LoVo (cell line): ENCODE data around the gene FSTL4.
"Not testable (repeated sequence)": the region's sequence is repeated elsewhere in the genome, so short reads cannot be mapped to it uniquely, and the experiment has no call there.

Source experiments
- DNase-seq: peaks from one replicate; pipeline ENCODE4 v3.0.0-alpha.2; 2016; ENCODE audit warnings: low spot score

The FSTL4 gene

DNA sequence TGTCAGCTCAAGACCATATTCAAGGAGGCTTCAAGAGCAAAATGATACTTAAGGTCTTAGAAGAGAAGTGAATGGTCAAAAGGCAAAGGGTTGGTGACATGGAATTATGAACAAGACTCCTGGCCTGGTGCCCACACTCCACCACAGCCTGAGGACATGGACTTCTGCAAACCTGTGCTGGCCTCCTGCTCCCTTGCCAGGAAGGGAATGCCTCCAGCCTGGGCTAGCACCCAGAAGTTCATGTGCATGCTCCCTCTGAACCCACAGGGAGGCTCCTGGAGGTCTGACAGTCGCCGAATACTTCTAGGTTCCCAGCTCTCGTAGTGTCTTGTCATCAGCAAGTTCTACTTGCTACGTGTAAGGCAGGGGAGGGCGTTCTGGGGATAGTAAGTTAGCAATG lies 156.7 kb downstream of the FSTL4 start:
- no peak for DNase-seq

DNA sequence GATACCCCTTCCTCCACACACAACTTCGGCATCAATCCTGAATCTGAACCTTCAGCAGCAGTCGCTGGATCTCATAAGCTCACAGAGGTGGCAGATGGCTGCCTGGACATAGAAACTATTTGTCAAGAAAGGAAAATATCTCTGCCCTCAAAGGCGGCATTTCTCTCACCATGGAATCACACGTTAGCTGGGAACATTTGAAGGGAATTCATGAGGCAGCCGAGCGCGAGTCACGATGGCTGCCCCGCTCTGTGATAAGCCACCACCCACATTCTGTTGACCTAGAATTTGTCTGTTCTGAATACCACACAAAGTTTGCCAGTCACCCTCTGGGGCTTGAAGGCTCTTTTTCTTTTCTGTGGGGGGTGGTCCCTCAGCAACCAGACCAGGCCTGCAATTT lies 157.9 kb downstream of the FSTL4 start:
- DNase-seq = no peak

DNA sequence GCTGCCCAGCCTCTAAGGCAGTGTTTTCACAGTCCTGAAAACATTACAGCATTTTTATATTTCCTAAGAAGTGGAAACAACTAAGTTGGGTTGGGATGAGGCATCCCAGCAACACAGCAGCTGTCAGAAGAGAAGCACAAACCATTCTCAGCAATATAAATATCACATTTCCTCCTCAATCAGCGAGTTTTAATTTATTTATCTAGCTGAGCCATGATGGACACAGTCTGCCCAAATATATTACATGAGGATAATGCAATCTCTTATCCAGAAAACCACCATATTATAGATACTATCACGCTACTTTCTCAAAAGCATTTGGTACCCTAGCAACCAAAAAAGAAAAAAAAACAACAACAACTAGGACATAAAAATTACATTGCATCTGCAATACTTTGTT lies 158.5 kb downstream of the FSTL4 start:
- DNase-seq = no peak

DNA sequence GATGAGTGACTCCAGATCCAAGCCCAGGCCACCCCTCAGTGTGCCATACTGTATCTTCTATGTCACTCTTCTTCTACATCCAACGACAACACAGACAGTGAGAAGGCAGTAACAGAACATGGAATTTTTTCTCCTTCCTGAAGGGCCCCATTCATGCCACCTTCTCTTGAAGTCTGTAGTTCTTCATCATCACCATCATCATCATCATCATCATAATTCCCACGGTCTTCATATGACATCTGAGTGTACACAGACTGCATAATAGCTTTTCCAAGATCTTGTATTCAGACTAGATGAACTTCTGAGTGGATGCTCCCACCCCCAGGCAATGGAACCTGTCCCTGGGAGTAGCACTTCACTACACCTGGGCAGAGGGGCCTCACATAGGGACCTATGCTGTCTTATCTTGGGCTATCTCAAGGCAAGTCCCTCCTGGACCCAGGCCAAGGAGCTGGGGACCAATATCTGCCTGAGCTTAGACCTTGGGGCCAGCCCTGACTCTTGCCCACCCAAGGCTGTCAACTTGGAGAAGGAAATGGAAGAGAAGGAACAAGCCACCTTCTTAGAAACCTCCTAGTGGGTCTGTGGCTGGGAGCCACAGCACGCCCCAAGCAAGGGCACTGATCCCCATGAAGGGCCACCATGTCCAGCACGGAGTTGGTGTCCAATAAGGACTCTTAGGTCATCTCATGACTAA lies 159.1 kb downstream of the FSTL4 start:
- DNase-seq = no peak

DNA sequence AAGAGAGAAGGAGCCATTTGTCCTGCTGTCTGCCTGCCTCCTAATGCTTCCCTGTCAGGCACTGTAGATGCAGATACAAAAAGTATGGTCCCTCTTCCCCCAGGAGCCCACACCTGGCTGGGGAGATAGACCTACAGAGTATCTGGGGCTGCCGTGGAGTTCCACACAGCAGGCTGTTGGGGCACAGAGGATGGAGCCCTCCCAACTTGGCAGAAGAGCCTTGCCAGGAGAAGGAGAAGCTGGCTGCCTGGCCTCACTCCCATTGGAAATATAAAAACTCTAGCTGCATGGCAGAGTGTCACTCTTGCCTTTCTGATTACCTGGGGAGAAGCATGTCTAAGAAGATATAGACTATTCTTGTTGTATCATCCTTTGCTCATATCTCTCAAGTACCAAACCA lies 160.4 kb downstream of the FSTL4 start:
- no peak for DNase-seq

DNA sequence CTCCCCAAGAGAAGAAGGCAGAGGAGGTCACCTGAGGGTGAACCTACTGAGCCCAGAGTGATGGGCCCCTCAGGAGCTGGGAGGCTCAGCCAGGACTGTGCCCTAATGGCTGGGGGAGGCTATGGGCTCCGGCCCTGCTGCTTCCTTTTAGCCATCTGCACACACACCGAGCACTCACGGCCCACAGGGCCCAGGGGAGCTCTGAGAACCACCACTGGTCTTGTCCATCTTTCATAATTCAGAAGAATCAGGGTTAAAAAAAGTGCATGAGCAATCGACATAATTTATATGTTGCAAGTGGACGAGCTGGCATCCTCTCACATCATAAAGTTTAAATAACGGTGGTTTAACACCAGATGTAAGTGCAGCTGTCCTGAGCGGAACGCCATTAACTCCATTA lies 162.1 kb downstream of the FSTL4 start:
- DNase-seq = no peak

DNA sequence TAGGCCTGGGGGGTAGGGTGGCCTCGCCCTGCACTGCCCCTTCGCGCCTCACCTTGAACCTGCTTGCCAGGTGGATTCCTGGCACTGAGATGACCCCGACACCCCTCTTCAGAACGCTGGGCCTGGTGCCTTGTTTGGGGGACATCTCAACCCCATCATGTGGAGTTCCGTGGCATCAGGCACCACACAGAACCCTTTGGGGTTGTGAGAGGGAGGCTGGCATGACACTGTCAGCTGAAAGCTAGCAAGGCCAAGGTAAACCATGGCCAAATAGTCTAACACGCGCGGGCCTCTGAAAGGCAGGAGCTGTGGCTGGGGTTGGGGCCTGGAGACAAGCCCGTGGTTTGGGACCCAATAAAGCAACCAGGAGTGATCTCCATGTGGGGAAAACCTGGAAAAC lies 163.2 kb downstream of the FSTL4 start:
- no peak for DNase-seq

DNA sequence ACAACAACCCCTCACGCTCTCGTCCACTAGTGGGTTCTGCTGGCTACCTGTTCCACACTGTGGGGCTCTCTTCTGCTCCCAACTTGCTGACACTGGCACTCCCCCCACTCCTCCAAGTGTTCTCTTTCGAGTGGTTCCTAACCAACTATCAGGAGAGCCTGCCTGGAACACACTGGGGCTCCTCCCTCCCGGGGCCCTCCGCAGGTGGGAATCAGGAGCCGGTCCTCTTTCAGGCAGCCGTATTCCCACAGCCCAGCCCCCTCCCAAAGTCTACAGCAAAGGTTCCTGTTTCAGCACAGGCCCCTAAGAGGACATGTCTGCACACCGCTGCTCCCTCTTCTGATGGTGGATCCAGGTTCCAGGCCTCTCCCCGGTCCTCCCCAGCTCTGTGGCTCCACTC lies 165.9 kb downstream of the FSTL4 start:
- DNase-seq = no peak

DNA sequence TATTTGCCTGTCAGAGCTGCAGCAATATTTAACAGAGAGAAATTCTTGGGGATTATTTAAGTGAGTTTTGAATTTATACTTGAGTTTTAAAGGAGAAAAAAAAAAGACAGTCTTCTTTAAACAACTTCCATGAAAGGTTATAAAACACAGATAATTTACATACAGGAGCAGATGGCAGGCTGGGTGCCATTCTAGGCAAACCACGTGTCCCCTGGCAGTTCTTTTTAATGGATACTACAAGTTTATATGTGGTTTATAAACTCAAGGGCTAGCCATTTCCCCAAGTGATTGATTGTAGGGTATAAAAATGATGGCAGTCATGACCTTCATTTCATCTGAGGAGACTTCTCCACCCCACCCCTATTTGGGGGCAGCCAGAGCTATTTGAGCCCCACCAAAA lies 166.6 kb downstream of the FSTL4 start:
- no peak for DNase-seq

DNA sequence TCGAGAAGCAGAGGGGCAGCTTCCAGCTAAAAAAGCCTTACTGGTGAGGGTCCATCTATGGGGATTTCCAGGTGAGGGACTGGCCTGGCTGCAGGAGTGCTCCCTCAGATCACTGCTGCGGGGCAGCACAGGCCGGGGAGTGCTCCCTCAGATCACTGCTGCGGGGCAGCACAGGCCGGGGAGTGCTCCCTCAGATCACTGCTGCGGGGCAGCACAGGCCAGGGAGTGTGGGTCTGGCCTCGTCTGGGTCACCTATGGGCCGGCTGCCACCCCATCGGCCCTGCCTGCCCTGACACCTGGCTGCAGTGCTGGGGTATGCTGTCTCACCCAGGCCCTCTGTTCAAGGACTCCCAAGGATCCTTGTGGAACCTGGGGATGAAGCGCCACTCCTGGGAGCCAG lies 167.1 kb downstream of the FSTL4 start:
- not testable (repeated sequence) for DNase-seq

DNA sequence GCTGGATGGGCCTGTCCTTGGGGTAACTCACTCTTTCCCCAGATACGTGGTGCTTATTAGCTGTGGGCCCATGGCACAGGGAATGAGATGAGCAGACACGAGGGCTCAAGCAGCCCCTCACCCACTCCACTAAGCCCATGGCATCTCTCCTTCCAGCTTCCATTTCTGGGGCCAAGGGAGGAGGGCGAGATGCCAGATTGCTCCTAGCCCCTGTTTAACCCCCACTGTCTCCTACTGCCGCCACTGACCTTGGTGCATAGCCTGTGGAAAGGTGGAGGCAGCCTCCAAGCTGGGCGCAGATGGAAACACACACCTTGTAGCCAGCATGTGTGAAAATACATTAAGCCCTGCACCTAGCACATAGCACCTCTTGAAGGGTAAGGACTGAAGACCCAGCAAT lies 167.6 kb downstream of the FSTL4 start:
- no peak for DNase-seq

DNA sequence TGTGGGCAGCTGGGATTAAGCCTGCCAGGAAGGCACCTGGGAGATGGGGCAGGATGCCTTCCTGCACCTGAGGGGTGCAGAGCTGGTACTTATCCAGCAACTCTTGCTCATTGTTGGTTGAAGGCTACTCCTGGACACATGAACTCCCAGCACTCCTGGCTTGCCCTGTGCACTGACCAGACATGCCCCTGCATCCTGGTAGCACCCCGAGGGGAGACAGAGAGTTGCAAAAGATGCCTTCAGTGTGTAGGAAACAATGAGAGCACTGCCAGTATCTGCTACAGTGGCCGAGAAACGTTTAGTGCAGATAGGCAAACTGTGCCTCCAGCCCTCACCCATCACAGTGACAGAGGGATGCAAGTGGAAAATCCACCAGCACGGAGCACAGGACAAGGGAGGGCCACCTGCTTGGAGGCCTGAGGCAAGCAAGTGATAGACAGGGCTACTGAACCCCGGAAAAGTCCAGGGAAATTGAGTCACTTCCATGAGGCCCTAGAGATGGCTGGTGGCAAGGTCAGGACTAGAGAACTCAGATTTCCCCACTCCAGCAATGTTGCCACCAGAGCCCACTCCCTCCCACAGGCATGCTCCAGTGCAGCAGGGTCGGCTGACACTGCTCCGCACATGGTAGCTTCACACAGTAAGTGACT lies 171.1 kb downstream of the FSTL4 start:
- no peak for DNase-seq

DNA sequence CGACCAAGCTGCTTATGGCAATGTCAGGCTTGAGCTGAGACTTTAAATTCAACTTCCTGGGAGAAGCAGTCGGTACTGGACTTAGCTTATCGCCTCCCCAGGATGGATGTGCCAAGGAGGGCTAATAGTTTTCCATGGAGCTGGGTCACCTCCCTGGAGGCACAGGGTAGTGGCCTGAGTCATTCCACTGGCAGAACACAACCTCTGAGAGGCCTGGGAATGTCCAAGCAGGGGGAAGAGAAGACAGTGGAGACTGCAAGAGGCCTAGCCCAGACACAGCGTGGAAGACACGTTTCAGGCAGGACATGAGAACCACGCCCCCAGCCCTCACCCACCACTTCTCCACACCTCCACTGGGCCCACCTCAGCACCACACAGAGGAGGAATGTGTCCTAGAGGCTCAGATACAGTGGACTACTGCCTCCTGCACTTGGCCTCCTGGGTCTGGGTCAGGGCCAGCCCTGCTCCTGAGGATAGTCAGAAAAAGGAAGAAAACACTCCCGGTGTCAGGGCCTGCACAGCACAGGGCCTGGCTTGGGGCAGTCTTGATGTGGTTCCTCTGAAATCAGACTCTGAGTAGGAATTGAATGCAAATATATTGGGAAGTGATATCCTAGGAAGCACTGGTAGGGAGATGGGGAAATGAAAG lies 171.8 kb downstream of the FSTL4 start:
- no peak for DNase-seq

DNA sequence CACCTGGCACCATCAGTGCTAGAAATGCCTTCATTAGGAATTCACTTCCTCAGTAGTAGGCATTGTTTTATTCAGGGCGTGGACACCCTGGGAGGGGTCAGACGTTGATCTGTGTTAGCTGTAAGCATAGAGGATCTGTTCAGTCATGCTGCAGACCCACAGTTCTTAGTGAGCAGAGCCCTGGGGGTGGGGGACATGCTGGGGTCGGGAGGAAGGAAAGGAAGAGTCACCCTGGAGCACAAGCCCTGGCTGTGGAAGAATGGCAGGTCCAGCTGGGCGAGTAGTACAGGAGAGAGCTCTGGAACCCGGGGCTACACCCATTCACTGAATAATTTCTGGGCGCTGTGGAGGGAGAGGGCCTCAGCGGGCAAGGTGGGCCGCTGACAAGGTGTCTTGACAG lies 172.5 kb downstream of the FSTL4 start:
- DNase-seq = no peak

DNA sequence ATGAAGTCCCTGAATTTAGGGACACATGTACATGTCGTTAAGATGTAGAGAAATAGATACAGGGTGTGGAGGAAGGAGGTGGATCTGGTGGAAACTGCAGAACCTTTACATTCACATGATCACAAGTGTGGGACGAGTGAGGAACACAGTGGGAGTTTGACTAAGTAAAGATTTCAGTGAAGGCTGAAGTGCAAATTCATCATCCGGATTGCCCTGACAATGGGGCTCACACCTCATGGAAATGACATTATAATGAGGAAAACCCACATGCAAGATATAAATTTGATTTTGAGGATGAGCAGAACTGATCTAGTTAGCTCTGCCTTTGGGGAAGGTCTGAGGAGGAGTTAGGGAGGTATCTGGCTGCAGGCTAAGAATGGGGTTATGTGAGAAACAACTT lies 173.9 kb downstream of the FSTL4 start:
- no peak for DNase-seq

DNA sequence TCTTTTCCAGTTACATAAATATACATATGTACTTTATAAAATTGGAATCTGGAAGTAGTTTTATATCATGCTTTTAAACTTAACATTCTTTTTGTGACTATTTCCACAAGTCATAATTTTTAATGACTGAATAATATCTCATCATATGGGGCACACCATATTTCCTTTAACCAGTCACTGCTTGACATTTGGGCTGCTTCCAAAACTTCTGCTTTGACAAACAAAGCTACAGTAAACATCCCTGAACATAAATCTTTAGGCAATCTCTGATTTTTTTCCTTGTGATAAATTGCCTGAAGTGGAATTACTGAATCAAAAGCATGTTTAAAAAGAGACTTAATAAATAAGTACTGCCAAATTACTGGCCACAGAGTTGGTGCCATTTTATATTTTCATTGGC lies 178.0 kb downstream of the FSTL4 start:
- DNase-seq = no peak

DNA sequence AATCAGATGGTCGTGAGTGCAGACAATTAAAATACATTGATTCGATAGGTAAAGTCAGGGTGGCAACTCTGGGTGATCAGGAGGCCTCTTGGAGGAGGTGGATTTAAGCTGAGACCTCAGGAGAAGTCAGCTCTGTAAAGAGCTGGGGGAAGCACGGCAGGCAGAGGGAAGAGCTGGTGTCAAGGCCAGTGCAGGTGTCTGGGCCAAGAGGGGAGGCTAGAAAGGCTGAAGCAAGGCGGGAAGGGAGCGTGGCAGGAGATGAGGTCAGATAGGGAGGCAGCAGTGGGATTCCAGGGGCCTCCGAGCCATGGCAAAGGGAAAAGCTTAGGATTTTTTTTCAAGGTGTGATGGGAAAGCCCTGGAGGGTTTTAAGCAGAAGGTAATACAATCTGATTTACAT lies 178.7 kb downstream of the FSTL4 start:
- no peak for DNase-seq

DNA sequence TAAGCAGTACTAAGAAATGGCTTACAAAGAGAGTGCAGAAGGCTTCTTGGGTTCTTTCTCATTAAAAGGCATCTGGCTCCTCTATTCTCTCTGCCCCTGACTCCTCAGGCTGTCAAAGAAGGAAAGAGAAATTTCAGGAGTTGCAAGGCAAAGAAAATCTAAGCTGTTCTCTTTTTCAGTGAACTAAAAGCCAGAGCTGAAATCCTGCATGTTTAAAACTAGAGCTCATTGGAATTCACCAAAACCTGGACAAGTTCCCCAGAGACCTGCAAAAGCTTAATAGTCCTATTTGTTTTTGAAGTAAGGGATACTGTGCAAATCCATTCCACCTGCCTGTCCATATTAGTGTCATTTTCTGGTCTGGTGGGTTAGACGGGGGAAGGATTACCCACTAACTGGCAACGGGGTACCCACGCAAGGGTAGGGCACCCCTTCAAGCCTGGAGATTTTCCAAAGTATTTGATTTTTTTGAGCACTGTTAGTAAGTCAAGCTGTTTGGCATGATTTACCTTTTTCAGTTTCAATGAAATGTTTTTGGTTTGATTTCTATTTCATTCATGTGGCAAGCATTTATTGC lies 179.3 kb downstream of the FSTL4 start:
- DNase-seq = no peak

DNA sequence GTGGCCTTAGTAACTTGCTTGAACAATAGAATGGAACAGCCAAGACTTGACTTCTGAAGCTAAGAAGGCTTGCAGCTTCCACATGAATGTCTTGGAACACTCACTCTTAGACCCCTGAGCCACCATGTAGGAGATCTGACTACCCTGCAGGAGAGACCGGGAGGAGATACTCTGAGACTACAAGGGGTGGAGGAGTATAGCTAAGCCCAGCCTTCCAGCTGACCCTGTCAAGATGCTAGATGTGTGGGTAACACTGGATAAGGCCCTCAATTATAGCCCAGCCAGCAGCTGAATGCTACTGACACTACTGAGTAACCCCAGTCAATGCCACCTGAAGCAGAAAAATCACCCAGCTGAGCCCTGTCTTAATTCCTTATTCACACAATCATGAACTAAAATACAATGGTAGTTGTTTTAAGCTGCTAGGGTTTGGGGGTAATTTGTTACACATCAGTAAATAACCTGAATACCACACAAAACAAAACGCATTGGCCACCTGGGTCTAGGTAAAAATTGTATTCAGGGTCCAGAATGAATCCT lies 180.9 kb downstream of the FSTL4 start:
- DNase-seq = no peak

DNA sequence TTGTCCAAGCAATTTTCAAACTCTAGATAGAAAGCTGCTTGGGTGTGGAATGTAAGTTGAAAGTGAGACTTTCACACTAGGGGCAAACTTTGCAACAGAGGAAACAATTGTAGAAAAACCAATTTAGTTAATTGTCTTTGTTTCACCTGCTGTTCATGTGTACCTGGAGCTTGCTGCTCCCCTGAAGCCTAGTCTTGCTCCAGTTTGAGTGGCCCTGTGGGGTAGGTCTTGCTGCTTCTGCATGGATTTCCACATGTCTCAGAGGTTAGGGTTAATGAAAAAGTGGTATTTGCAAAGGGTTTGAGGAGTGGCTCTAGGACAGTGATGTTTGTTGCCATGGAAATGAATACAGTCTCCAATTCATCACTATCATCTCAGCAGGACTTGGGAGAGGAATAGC lies 182.2 kb downstream of the FSTL4 start:
- DNase-seq = no peak

DNA sequence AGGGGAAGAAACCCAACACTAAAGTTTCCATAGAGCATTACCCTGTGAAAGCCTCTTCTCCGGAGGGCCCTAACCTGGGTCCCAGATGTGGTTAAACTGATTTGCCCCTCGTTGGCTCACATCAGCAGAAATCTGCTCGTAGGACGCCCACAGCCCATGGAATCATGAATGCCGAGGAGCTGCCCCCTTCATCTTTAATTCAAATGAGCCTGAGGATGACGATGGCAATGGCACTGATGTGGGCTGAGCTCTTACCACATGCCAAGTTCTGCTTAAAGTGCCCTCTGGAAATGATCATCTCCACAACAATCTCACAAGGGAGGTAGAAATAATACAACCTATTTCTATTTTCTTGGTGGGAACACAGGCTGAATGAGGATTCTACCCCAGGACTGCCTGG lies 183.3 kb downstream of the FSTL4 start:
- DNase-seq = no peak

DNA sequence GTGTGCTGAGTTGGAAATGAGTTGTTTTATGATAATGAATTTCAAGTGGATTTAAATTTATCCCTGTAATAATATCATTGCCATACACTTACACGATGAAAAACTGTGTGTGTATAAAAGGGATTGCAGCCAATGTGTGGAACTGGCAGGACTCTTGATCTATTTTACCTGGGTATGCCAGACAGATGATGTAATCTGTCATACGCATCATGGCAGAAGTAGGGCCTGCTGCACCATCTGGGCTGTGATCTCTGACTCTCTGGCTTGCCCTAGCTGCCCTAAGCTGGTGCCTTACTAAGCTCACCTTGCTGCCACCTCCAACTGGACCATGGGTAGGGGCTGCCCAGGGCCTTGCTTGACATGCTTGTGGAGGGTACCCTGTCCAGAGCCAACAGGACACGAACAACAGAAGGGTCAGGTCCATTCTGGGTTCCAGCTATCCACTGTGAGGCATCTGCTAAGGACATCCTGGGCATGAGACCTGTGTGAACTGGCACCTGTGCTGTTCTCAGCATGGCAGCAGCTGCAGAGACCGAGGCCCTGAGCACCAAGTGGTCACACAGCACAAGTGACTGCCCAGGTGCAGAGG lies 184.2 kb downstream of the FSTL4 start:
- no peak for DNase-seq
